KOPT-K1 (cell line): ENCODE measurements around the gene SCYGR1.
"Not testable (repeated sequence)": the region's sequence is repeated elsewhere in the genome, so short reads cannot be mapped to it uniquely, and the experiment has no call there.

Source experiments
- H3K27ac ChIP-seq: fragments of 200-600 bp; sonication (generic); 2 replicates; pipeline ENCODE4 v1.5.1; 2016; ENCODE audit warnings: antibody characterized with exemption, mild to moderate bottlenecking, low read depth, low read length; ENCODE audit not compliant: poor library complexity, severe bottlenecking
- H3K36me3 ChIP-seq: fragments of 200-600 bp; sonication (generic); 2 replicates; pipeline ENCODE4 v1.5.1; 2017; ENCODE audit warnings: antibody characterized with exemption, mild to moderate bottlenecking, low read length, moderate library complexity; ENCODE audit not compliant: insufficient read depth
- H3K9me3 ChIP-seq: fragments of 200-600 bp; sonication (generic); 2 replicates; pipeline ENCODE4 v1.5.1; 2017; ENCODE audit warnings: antibody characterized with exemption, low read length, mild to moderate bottlenecking; ENCODE audit not compliant: insufficient read depth, poor library complexity, severe bottlenecking

Gene SCYGR1

GRCh38 chr2:227389231-227389630, 1.5 kb upstream of the SCYGR1 start:
- Histone ChIP-seq H3K36me3 (no peaks in the 10 kb centered on the region), H3K27ac (no peak overlapping the region), H3K9me3 (no peaks in the 10 kb centered on the region)

- H3K9me3 ChIP-seq = no peaks in the 10 kb centered on the region
- no peaks in the 10 kb centered on the region for H3K36me3 ChIP-seq
- no peak overlapping the region for H3K27ac ChIP-seq
Observed at GRCh38 chr2:227388537-227389011, 825 bp upstream of the SCYGR1 start.

- H3K36me3 ChIP-seq = no peaks in the 10 kb centered on the region
- no peaks in the 10 kb centered on the region for H3K9me3 ChIP-seq
- H3K27ac ChIP-seq = no peak overlapping the region
Observed at GRCh38 chr2:227386630-227387029, 1.1 kb downstream of the SCYGR1 start.

GRCh38 chr2:227383686-227384085, 4.1 kb downstream of the SCYGR1 start:
- Histone ChIP-seq H3K27ac (no peak overlapping the region), H3K36me3 (no peaks in the 10 kb centered on the region), H3K9me3 (no peaks in the 10 kb centered on the region)

GRCh38 chr2:227382241-227382835, 5.4 kb downstream of the SCYGR1 start:
- H3K36me3 ChIP-seq, H3K9me3 ChIP-seq: not testable (repeated sequence)

GRCh38 chr2:227379095-227379494, 8.7 kb downstream of the SCYGR1 start, which contains the start of gene TM4SF20:
Gene TM4SF20 (minus strand): TSS chr2:227379306. CDS start chr2:227379268, 38 bp downstream.
- Histone ChIP-seq H3K27ac (no peak within 1 kb of the TSS), H3K9me3 (no peaks in the 10 kb centered on the region), H3K36me3 (no peaks in the 10 kb centered on the region)

More at GRCh38 chr2:227382241-227382835, 5.4 kb downstream of the SCYGR1 start:
- not testable (repeated sequence) for H3K27ac ChIP-seq

GRCh38 chr2:227378371-227378782, 9.4 kb downstream of the SCYGR1 start:
- H3K36me3 ChIP-seq = no peaks in the 10 kb centered on the region

GRCh38 chr2:227377467-227378351, 10.0 kb downstream of the SCYGR1 start:
- Histone ChIP-seq H3K27ac (no peak overlapping the region), H3K36me3 (no peaks in the 10 kb centered on the region), H3K9me3 (no peaks in the 10 kb centered on the region)

More at GRCh38 chr2:227378371-227378782, 9.4 kb downstream of the SCYGR1 start:
- no peak overlapping the region for H3K27ac ChIP-seq
- no peaks in the 10 kb centered on the region for H3K9me3 ChIP-seq

- Histone ChIP-seq H3K36me3 (no peaks in the 10 kb centered on the region), H3K9me3 (no peaks in the 10 kb centered on the region), H3K27ac (no peak overlapping the region)
Observed at GRCh38 chr2:227376656-227377396, 10.9 kb downstream of the SCYGR1 start.

- Histone ChIP-seq H3K27ac (peak overlapping the region; percentile 21), H3K36me3 (no peaks in the 10 kb centered on the region), H3K9me3 (no peaks in the 10 kb centered on the region)
Observed at GRCh38 chr2:227374158-227374557, 13.6 kb downstream of the SCYGR1 start.

- no peaks in the 10 kb centered on the region for H3K36me3 ChIP-seq
- no peak overlapping the region for H3K27ac ChIP-seq
- no peaks in the 10 kb centered on the region for H3K9me3 ChIP-seq
Observed at GRCh38 chr2:227373389-227373788, 14.4 kb downstream of the SCYGR1 start.

- no peak overlapping the region for H3K27ac ChIP-seq
- no peaks in the 10 kb centered on the region for H3K36me3 ChIP-seq
Observed at GRCh38 chr2:227370791-227371312, 16.9 kb downstream of the SCYGR1 start.

GRCh38 chr2:227370092-227370491, 17.7 kb downstream of the SCYGR1 start:
- H3K27ac ChIP-seq = no peak overlapping the region
- H3K9me3 ChIP-seq = no peaks in the 10 kb centered on the region
- H3K36me3 ChIP-seq = no peaks in the 10 kb centered on the region

More at GRCh38 chr2:227370791-227371312, 16.9 kb downstream of the SCYGR1 start:
- H3K9me3 ChIP-seq = no peaks in the 10 kb centered on the region

GRCh38 chr2:227368574-227368973, 19.2 kb downstream of the SCYGR1 start:
- no peaks in the 10 kb centered on the region for H3K36me3 ChIP-seq
- H3K27ac ChIP-seq = no peak overlapping the region
- H3K9me3 ChIP-seq = no peaks in the 10 kb centered on the region

GRCh38 chr2:227367427-227367795, 20.3 kb downstream of the SCYGR1 start:
- Histone ChIP-seq H3K27ac (no peak overlapping the region), H3K9me3 (no peaks in the 10 kb centered on the region)

More at GRCh38 chr2:227367427-227367795, 20.3 kb downstream of the SCYGR1 start:
- H3K36me3 ChIP-seq = no peaks in the 10 kb centered on the region
